GM12878 (cell line): ENCODE measurements around the gene NHERF2. TPM values are rescaled to one million over a fixed set of nuclear protein-coding genes. Genes with fewer than 3 reads are reported as not detected.

ENCODE experiments used
- ASH2L ChIP-seq: fragments of 300-600, 200-600 bp; sonication (generic); IDR thresholded peaks from 2 replicates; pipeline ENCODE4 v1.6.1; 2017; ENCODE audit warnings: low read depth, mild to moderate bottlenecking, borderline replicate concordance
- BACH1 ChIP-seq: fragments of 450-650 bp; IDR thresholded peaks from 2 replicates; pipeline ENCODE4 v1.6.1; 2017; ENCODE audit warnings: mild to moderate bottlenecking, borderline replicate concordance
- CBX3 ChIP-seq: fragments of 200-600 bp; sonication (generic); IDR thresholded peaks from 2 replicates; pipeline ENCODE4 v1.6.1; 2016; ENCODE audit warnings: low read depth, borderline replicate concordance
- CHD1 ChIP-seq: IDR thresholded peaks from 2 replicates; pipeline ENCODE4 v1.6.1; 2012; ENCODE audit warnings: low read depth, low read length, improper control_type of control experiment
- CREM ChIP-seq: IDR thresholded peaks from 2 replicates; pipeline ENCODE4 v1.6.1; 2014; ENCODE audit warnings: antibody characterized with exemption, low read depth
- EED ChIP-seq: sonication (generic); IDR thresholded peaks from 2 replicates; pipeline ENCODE4 v1.6.1; 2016; ENCODE audit warnings: antibody characterized with exemption, low read depth
- EGR1 ChIP-seq, 2 experiments: IDR thresholded peaks; 1 replicate in 1 of 2; 2 replicates in 1 of 2; pipeline ENCODE4 v1.6.1; 2011 to 2012; ENCODE audit warnings: low read depth in 2 of 2, low read length in 2 of 2, borderline replicate concordance in 1 of 2, mild to moderate bottlenecking in 1 of 2, moderate library complexity in 1 of 2
- ESRRA ChIP-seq: IDR thresholded peaks from 2 replicates; pipeline ENCODE4 v1.6.1; 2012; ENCODE audit warnings: mild to moderate bottlenecking, low read length, improper control_type of control experiment
- ETV6 ChIP-seq, 2 experiments: fragments of 450-650 bp in 1 of 2; IDR thresholded peaks in 1 of 2; conservative IDR thresholded peaks in 1 of 2; 2 replicates each; pipeline ENCODE4 v1.6.1; 2014; ENCODE audit warnings: antibody characterized with exemption in 1 of 2, borderline replicate concordance in 1 of 2, low read depth in 1 of 2, mild to moderate bottlenecking in 1 of 2, moderate library complexity in 1 of 2
- EZH2 ChIP-seq: IDR thresholded peaks from 2 replicates; pipeline ENCODE4 v1.6.1; 2012; ENCODE audit warnings: low read depth, mild to moderate bottlenecking, control low read depth, inconsistent platforms, low read length, borderline replicate concordance; ENCODE audit not compliant: control insufficient read depth
- HCFC1 ChIP-seq: fragments of 150-350 bp; IDR thresholded peaks from 2 replicates; pipeline ENCODE4 v1.6.1; 2014; ENCODE audit warnings: low read length
- HDGF ChIP-seq: fragments of 450-650 bp; IDR thresholded peaks from 2 replicates; pipeline ENCODE4 v1.6.1; 2016; ENCODE audit warnings: antibody characterized with exemption
- IKZF2 ChIP-seq, 2 experiments: fragments of 450-650 bp; IDR thresholded peaks; 2 replicates each; pipeline ENCODE4 v1.6.1; 2017; ENCODE audit warnings: mild to moderate bottlenecking in 2 of 2, moderate library complexity in 2 of 2
- KDM1A ChIP-seq: fragments of 200-600 bp; sonication (generic); IDR thresholded peaks from 2 replicates; pipeline ENCODE4 v1.6.1; 2016; ENCODE audit warnings: borderline replicate concordance
- MEF2A ChIP-seq: IDR thresholded peaks from 2 replicates; pipeline ENCODE4 v1.6.1; 2011; ENCODE audit warnings: low read depth, mild to moderate bottlenecking, low read length, moderate library complexity; ENCODE audit not compliant: insufficient read depth
- MTA2 ChIP-seq: fragments of 450-650 bp; IDR thresholded peaks from 2 replicates; pipeline ENCODE4 v1.6.1; 2016; ENCODE audit warnings: low read depth, mild to moderate bottlenecking, moderate library complexity
- MTA3 ChIP-seq: IDR thresholded peaks from 2 replicates; pipeline ENCODE4 v1.6.1; 2012; ENCODE audit warnings: low read length, inconsistent platforms, borderline replicate concordance
- NBN ChIP-seq: fragments of 450-650 bp; IDR thresholded peaks from 2 replicates; pipeline ENCODE4 v1.6.1; 2016
- NFYA ChIP-seq: IDR thresholded peaks from 2 replicates; pipeline ENCODE4 v1.6.1; 2011; ENCODE audit warnings: low read depth, mild to moderate bottlenecking, low read length, improper control_type of control experiment, borderline replicate concordance
- RUNX3 ChIP-seq: IDR thresholded peaks from 2 replicates; pipeline ENCODE4 v1.6.1; 2012; ENCODE audit warnings: low read length, inconsistent platforms
- SREBF1 ChIP-seq: IDR thresholded peaks from 2 replicates; pipeline ENCODE4 v1.6.1; 2012; ENCODE audit warnings: mild to moderate bottlenecking, low read length
- SREBF2 ChIP-seq: IDR thresholded peaks from 2 replicates; pipeline ENCODE4 v1.6.1; 2012; ENCODE audit warnings: mild to moderate bottlenecking, low read length
- SUZ12 ChIP-seq: fragments of 200-600 bp; sonication (generic); IDR thresholded peaks from one replicate; pipeline ENCODE4 v1.6.1; 2018; ENCODE audit warnings: antibody characterized with exemption, mild to moderate bottlenecking; ENCODE audit not compliant: unreplicated experiment
- TARDBP ChIP-seq: IDR thresholded peaks from 2 replicates; pipeline ENCODE4 v1.6.1; 2016; ENCODE audit warnings: borderline replicate concordance
- TCF7 ChIP-seq: IDR thresholded peaks from 2 replicates; pipeline ENCODE4 v1.6.1; 2014; ENCODE audit warnings: antibody characterized with exemption, borderline replicate concordance
- ZBED1 ChIP-seq: IDR thresholded peaks from 2 replicates; pipeline ENCODE4 v1.6.1; 2016; ENCODE audit warnings: borderline replicate concordance
- ZNF207 ChIP-seq: fragments of 450-650 bp; IDR thresholded peaks from 2 replicates; pipeline ENCODE4 v1.6.1; 2014; ENCODE audit warnings: antibody characterized with exemption, mild to moderate bottlenecking, borderline replicate concordance
- ZNF384 ChIP-seq: IDR thresholded peaks from 2 replicates; pipeline ENCODE4 v1.6.1; 2012; ENCODE audit warnings: low read depth, mild to moderate bottlenecking, low read length, improper control_type of control experiment, borderline replicate concordance
- ZNF622 ChIP-seq: fragments of 450-650 bp; IDR thresholded peaks from 2 replicates; pipeline ENCODE4 v1.6.1; 2017; ENCODE audit warnings: mild to moderate bottlenecking, inconsistent platforms
- polyA plus RNA-seq, 11 experiments: library from polyadenylated mRNA; depleted of rRNA in 4 of 11; unstranded in 6 of 11; stranded (reverse) in 5 of 11; fragments of >200 nt; fragmentation: Nextera tagmentation in 4 of 11; fragmentation: Illumina TruSeq in 1 of 11; extraction: Ambion mirVana in 4 of 11; extraction: Trizol in 1 of 11; gene quantifications; 1 replicate in 1 of 11; 2 replicates in 10 of 11; pipeline versions ENCODE4 v1.2.1 to v1.2.3, GENCODE V29; 2011 to 2016; ENCODE audit warnings: inconsistent platforms in 2 of 11, missing spikeins in 2 of 11, low read depth in 1 of 11
- total RNA-seq, 4 experiments: library from RNA; depleted of rRNA in 3 of 4; stranded (reverse); fragments of >200 nt in 3 of 4; fragmentation: Illumina TruSeq in 1 of 4; extraction: Trizol in 1 of 4; gene quantifications; 2 replicates each; pipeline versions ENCODE4 v1.2.1 to v1.2.3, GENCODE V29; 2013 to 2021
- TF ChIP-seq, protein P1 (sequence below): fragments of 450-650 bp; IDR thresholded peaks from 2 replicates; pipeline ENCODE4 v1.6.1; 2016; ENCODE audit warnings: mild to moderate bottlenecking
- TF ChIP-seq, protein P2 (sequence below): fragments of 450-650 bp; IDR thresholded peaks from 2 replicates; pipeline ENCODE4 v1.6.1; 2016; ENCODE audit warnings: mild to moderate bottlenecking

The NHERF2 gene
- total and polyA plus RNA-seq, 10 of the 15 experiments (the other 5 are each of a cell fraction or from before 2014, with no cell fraction given), result 0.05 to 0.31 (median 0.08) TPM; not detected in 4

DNA sequence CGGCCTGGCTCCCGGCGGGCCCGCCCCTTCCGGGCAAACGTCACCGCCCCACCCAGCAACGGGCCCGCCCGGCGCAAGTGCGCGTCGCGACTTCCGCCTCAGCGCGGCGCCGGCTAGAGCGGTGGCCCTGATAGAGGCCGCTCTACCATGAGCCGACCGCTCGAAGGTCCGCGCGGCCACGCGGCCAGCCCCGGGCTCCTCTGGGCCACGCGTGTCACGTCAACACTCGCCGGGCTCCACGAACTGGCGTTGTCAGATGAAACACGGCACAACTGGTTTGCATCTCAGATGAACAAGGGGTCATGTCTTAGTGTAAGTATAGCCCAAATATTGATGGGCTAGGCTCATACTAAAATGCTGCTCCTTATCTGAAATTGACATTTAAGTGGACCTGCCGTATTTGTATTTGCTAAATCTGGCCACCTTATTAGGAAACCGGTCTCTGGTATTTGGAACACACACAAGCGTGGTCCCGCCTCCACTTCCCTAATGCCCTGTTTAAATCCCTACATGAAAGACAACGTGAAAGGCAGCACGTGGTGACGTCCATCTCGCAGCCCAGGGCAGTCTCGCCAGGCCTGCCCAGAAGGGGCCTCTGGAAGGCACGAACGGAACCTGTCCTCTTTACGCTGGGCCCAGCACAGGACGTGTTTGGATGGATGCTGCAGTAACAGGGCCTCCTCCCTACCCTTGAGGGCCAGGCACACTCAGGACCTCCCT, 16.8 kb upstream of the NHERF2 start, which contains the start of gene ZNF598 (continued):
- TF ChIP-seq CREM (peak; percentile 54; the same call in 1 of the 2 replicates), CBX3 (no peak), SREBF2 (no peak; the same call in 1 of the 2 replicates), EZH2 (no peak), NBN (peak; percentile 75; the same call in 1 of the 2 replicates), ASH2L (no peak), KDM1A (no peak), ZNF384 (no peak), IKZF2 (IDR thresholded peaks at IDR 0.05) (peak in 1 of 2 experiments; percentile 36; a peak in 1 of 4 replicates), NFYA (no peak), HDGF (0 out of 2 replicates have a peak, but pooled peaks have one; percentile 27), SUZ12 (no peak), TARDBP (0 out of 2 replicates have a peak, but pooled peaks have one; percentile 43), ZNF207 (peak; percentile 63), MEF2A (no peak), BACH1 (peak; percentile 67; the same call in 1 of the 2 replicates), TCF7 (no peak), ESRRA (no peak), RUNX3 (peak; percentile 46), MTA3 (no peak; the same call in 1 of the 2 replicates), HCFC1 (peak; percentile 76), MTA2 (no peak), ZBED1 (no peak), ZNF622 (no peak), SREBF1 (no peak), EGR1 (IDR thresholded peaks at IDR 0.05; ENCODE audit: borderline replicate concordance in 1 of 2, low read depth in 2 of 2, low read length in 2 of 2) (peak in 1 of 2 experiments; percentile 70; a peak in 1 of 3 replicates), EED (no peak), ETV6 (conservative IDR thresholded peaks at IDR 0.05 in 1 of 2, IDR thresholded peaks at IDR 0.05 in 1 of 2; ENCODE audit: borderline replicate concordance in 1 of 2, low read depth in 1 of 2) (no peak), CHD1 (no peak)
- TF ChIP-seq, protein P1, sequence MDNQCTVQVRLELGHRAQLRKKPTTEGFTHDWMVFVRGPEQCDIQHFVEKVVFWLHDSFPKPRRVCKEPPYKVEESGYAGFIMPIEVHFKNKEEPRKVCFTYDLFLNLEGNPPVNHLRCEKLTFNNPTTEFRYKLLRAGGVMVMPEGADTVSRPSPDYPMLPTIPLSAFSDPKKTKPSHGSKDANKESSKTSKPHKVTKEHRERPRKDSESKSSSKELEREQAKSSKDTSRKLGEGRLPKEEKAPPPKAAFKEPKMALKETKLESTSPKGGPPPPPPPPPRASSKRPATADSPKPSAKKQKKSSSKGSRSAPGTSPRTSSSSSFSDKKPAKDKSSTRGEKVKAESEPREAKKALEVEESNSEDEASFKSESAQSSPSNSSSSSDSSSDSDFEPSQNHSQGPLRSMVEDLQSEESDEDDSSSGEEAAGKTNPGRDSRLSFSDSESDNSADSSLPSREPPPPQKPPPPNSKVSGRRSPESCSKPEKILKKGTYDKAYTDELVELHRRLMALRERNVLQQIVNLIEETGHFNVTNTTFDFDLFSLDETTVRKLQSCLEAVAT, result no peak; the same call in 1 of the 2 replicates
- TF ChIP-seq, protein P2, sequence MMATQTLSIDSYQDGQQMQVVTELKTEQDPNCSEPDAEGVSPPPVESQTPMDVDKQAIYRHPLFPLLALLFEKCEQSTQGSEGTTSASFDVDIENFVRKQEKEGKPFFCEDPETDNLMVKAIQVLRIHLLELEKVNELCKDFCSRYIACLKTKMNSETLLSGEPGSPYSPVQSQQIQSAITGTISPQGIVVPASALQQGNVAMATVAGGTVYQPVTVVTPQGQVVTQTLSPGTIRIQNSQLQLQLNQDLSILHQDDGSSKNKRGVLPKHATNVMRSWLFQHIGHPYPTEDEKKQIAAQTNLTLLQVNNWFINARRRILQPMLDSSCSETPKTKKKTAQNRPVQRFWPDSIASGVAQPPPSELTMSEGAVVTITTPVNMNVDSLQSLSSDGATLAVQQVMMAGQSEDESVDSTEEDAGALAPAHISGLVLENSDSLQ, result peak; percentile 39; the same call in 1 of the 2 replicates
